ENCODE data around the gene WBP1.

DNA sequence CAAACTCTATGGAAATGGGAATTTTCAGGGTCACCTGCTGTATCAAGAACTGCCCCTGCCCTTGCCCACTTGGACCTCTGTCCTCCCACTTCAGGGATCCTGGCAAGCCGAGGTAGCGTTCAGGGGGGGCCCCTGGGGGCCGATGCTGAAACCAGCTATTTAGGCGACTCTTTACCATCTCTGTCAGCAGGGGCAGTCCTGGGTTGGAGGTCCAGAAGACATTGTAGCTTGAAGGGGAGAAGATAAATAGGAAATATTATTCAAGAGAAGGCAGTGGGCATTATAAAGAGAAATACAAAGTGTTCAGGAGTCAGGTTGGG lies 4.5 kb downstream of the WBP1 start:
- TF ChIP-seq, protein P1, sequence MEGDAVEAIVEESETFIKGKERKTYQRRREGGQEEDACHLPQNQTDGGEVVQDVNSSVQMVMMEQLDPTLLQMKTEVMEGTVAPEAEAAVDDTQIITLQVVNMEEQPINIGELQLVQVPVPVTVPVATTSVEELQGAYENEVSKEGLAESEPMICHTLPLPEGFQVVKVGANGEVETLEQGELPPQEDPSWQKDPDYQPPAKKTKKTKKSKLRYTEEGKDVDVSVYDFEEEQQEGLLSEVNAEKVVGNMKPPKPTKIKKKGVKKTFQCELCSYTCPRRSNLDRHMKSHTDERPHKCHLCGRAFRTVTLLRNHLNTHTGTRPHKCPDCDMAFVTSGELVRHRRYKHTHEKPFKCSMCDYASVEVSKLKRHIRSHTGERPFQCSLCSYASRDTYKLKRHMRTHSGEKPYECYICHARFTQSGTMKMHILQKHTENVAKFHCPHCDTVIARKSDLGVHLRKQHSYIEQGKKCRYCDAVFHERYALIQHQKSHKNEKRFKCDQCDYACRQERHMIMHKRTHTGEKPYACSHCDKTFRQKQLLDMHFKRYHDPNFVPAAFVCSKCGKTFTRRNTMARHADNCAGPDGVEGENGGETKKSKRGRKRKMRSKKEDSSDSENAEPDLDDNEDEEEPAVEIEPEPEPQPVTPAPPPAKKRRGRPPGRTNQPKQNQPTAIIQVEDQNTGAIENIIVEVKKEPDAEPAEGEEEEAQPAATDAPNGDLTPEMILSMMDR (IDR thresholded peaks at IDR 0.05; ENCODE audit: extremely low read depth in 1 of 2, insufficient read depth in 1 of 2, low read depth in 1 of 2, low read length in 2 of 2) = no peak
- TF ChIP-seq POLR2A (IDR thresholded peaks at IDR 0.05; ENCODE audit: low read depth, low read length) = no peak
- no peak for TF ChIP-seq JUN (IDR thresholded peaks at IDR 0.05; ENCODE audit: borderline replicate concordance, insufficient read depth, insufficient read length, low read depth)
- no peak for TF ChIP-seq MYC (IDR thresholded peaks at IDR 0.05; ENCODE audit: low read depth, low read length)
- no peak for TF ChIP-seq GATA2 (IDR thresholded peaks at IDR 0.05; ENCODE audit: insufficient read depth, insufficient read length, low read depth, low read length)
- no peak for TF ChIP-seq POLR2AphosphoS5 (IDR thresholded peaks at IDR 0.05; ENCODE audit: insufficient read depth, low read depth, low read length)

Data from endothelial cell of umbilical vein (primary cell).